IMR-90 (cell line): ENCODE data around the gene NR5A1.

Experiments used
- CEBPB ChIP-seq: IDR thresholded peaks from 2 replicates; pipeline ENCODE4 v1.6.1; 2012; ENCODE audit warnings: low read depth, low read length, improper control_type of control experiment
- CTCF ChIP-seq: conservative IDR thresholded peaks from 2 replicates; pipeline ENCODE4 v1.5.1; 2012; ENCODE audit warnings: mild to moderate bottlenecking, low read depth, low read length, improper control_type of control experiment
- MAZ ChIP-seq: IDR thresholded peaks from 2 replicates; pipeline ENCODE4 v1.6.1; 2012; ENCODE audit warnings: low read depth, mild to moderate bottlenecking, low read length, improper control_type of control experiment, moderate library complexity, borderline replicate concordance
- POLR2A ChIP-seq: IDR thresholded peaks from 2 replicates; pipeline ENCODE4 v1.6.1; 2012; ENCODE audit warnings: mild to moderate bottlenecking, low read depth, low read length
- SMC3 ChIP-seq: fragments of 150-350 bp; IDR thresholded peaks from 2 replicates; pipeline ENCODE4 v1.6.1; 2016; ENCODE audit warnings: low read depth, mild to moderate bottlenecking, antibody characterized with exemption, low read length, moderate library complexity
- USF2 ChIP-seq: fragments of 150-350 bp; IDR thresholded peaks from 2 replicates; pipeline ENCODE4 v1.6.1; 2017; ENCODE audit warnings: mild to moderate bottlenecking, antibody characterized with exemption, low read length, low read depth

DNA sequence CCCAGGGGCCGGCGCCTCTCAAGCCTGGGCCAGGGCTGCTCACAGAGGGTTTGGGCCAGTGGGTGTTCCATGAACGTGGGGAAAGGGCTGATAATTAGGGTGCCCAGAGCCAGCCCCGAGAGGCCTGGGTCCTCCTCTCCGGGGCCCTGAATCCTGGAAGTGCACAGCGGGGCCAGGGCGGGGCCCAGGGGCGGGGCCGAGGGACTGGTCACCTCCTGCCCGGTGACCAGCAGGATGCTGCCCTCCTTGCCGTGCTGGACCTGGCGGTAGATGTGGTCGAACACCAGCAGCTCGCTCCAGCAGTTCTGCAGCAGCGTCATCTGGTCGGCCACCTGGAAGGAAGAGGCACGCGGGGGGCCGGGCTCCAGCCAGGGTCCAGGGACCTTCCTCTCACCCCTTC is 14.4 kb downstream of the NR5A1 start:
- TF ChIP-seq POLR2A = no peak
- TF ChIP-seq CTCF = no peak
- no peak for TF ChIP-seq USF2
- no peak for TF ChIP-seq MAZ
- TF ChIP-seq SMC3 = no peak
- TF ChIP-seq CEBPB = no peak
